Heart left ventricle (tissue), 13 donors: ENCODE results near the gene LMTK3.
A peak's percentile ranks its signal among the peaks of the same experiment; 100 is the strongest.

Source experiments
- CTCF ChIP-seq, 12 donors: fragments of 200-600 bp; sonication (generic) in 4 of 12; IDR thresholded peaks; one replicate each; pipeline versions ENCODE4 v1.5.0 to v1.8.0; 2018 to 2022; ENCODE audit warnings: antibody characterized with exemption in 12 of 12, mild to moderate bottlenecking in 5 of 12
- POLR2A ChIP-seq, 2 donors: fragments of 450-650 bp; IDR thresholded peaks; one replicate each; pipeline ENCODE4 v1.6.1; 2017; ENCODE audit warnings: antibody characterized with exemption in 2 of 2, mild to moderate bottlenecking in 2 of 2, moderate library complexity in 2 of 2
- donor health status: ischemic (EF 13 %, LVEDD 7.1; RV severe dilation, severe dysfunction).
- donor health status: DM: no; HTN: yes; CAD: no.
- donor health status: DM: no; HTN: no; CAD: no.
- donor health status: ischemic (EF 25% LVEDD 6.9; RV normal size, moderate dysfunction).
- donor health status: ischemic (EF 25% LVEDD 5.7; RV mildly dilated, moderate dysfunction).
- donor health status: ischemic (EF 35%, LVEDD 5.7; RV mildly dilated, moderate dysfunction).
- donor health status: nonischemic (EF 11% LVEDD 7.7; RV severe dilation, severe dysfunction).
- donor health status: DM: yes; HTN: yes; CAD: no.
- donor health status: PGD.
- donor health status: ischemic (EF 29% LVEDD 5.4; RV normal size, mild dysfunction).
- donor health status: nonischemic (EF 23%, LVEDD 6.1; RV moderate dilation, normal function).

- TF ChIP-seq CTCF (IDR thresholded peaks at IDR 0.05) (peak in 2 of 12 donors; percentile 3 to 7), POLR2A (IDR thresholded peaks at IDR 0.05) (peak in 1 of 2 donors; percentile 47)
Observed at GRCh38 chr19:48445606-48446481, 65.8 kb downstream of the LMTK3 start, which contains the start of gene GRWD1.
